ENCODE measurements around the gene LHFPL6.

LHFPL6 gene

GRCh38 chr13:39397226-39397895, 205.6 kb downstream of the LHFPL6 start:
- no peak for TF ChIP-seq CTCF (IDR thresholded peaks at IDR 0.05)
- Histone ChIP-seq H3K27me3 (no peaks in the 10 kb centered on the region), H3K27ac (no peak overlapping the region), H3K36me3 (no peaks in the 10 kb centered on the region), H3K4me1 (ENCODE audit: control insufficient read depth in 1 of 2, insufficient read depth in 1 of 2, low read depth in 1 of 2, low read length in 1 of 2) (no peaks in the 10 kb centered on the region), H3K9me3 (no peaks in the 10 kb centered on the region), H3K4me3 (ENCODE audit: low read depth in 1 of 2, low read length in 1 of 2) (no peak overlapping the region)

GRCh38 chr13:39394796-39395678, 208.0 kb downstream of the LHFPL6 start:
- Histone ChIP-seq H3K9me3 (no peaks in the 10 kb centered on the region), H3K4me3 (ENCODE audit: low read depth in 1 of 2, low read length in 1 of 2) (no peak overlapping the region), H3K36me3 (no peaks in the 10 kb centered on the region), H3K4me1 (ENCODE audit: control insufficient read depth in 1 of 2, insufficient read depth in 1 of 2, low read depth in 1 of 2, low read length in 1 of 2) (no peaks in the 10 kb centered on the region), H3K27me3 (no peaks in the 10 kb centered on the region), H3K27ac (no peak overlapping the region)
- no peak for TF ChIP-seq CTCF (IDR thresholded peaks at IDR 0.05)

GRCh38 chr13:39391761-39392160, 211.2 kb downstream of the LHFPL6 start:
- TF ChIP-seq CTCF (IDR thresholded peaks at IDR 0.05) = no peak
- Histone ChIP-seq H3K4me3 (ENCODE audit: low read depth in 1 of 2, low read length in 1 of 2) (no peak overlapping the region), H3K27me3 (no peaks in the 10 kb centered on the region), H3K27ac (no peak overlapping the region), H3K36me3 (no peaks in the 10 kb centered on the region), H3K4me1 (ENCODE audit: control insufficient read depth in 1 of 2, insufficient read depth in 1 of 2, low read depth in 1 of 2, low read length in 1 of 2) (no peaks in the 10 kb centered on the region), H3K9me3 (no peaks in the 10 kb centered on the region)

- H3K9me3 ChIP-seq = no peaks in the 10 kb centered on the region
- H3K27ac ChIP-seq = no peak overlapping the region
- no peak for TF ChIP-seq CTCF (IDR thresholded peaks at IDR 0.05)
Measured at GRCh38 chr13:39389013-39389412, 214.0 kb downstream of the LHFPL6 start.

GRCh38 chr13:39385621-39386231, 217.3 kb downstream of the LHFPL6 start:
- no peak for TF ChIP-seq CTCF (IDR thresholded peaks at IDR 0.05)

More at GRCh38 chr13:39389013-39389412, 214.0 kb downstream of the LHFPL6 start:
- Histone ChIP-seq H3K36me3 (no peaks in the 10 kb centered on the region), H3K4me3 (ENCODE audit: low read depth in 1 of 2, low read length in 1 of 2) (no peak overlapping the region), H3K4me1 (ENCODE audit: control insufficient read depth in 1 of 2, insufficient read depth in 1 of 2, low read depth in 1 of 2, low read length in 1 of 2) (no peaks in the 10 kb centered on the region), H3K27me3 (no peaks in the 10 kb centered on the region)

More at GRCh38 chr13:39385621-39386231, 217.3 kb downstream of the LHFPL6 start:
- H3K36me3 ChIP-seq = no peaks in the 10 kb centered on the region
- H3K4me1 ChIP-seq (ENCODE audit: control insufficient read depth in 1 of 2, insufficient read depth in 1 of 2, low read depth in 1 of 2, low read length in 1 of 2) = no peaks in the 10 kb centered on the region
- no peak overlapping the region for H3K27ac ChIP-seq
- no peaks in the 10 kb centered on the region for H3K27me3 ChIP-seq
- no peak overlapping the region for H3K4me3 ChIP-seq (ENCODE audit: low read depth in 1 of 2, low read length in 1 of 2)
- H3K9me3 ChIP-seq = no peaks in the 10 kb centered on the region
